Activated B cell treated with CpG ODN at 0.5 μM for 24 hours (primary cell): ENCODE results near the gene RFNG. TPM values are rescaled to one million over a fixed set of nuclear protein-coding genes. Genes with fewer than 3 reads are reported as not detected.

ENCODE experiments used
- total RNA-seq: library from RNA; stranded (reverse); gene quantifications from 2 replicates; pipeline ENCODE4 v1.2.3, GENCODE V29; 2022

RFNG gene
- total RNA-seq, 1 donor from 2014 or later, result 18.7 TPM

Other genes starting within 250 kb of the RFNG start
- 0.20 TPM in 1 of 2 replicates, not detected in the other for gene GCGR, start 247.7 kb downstream of the RFNG start, total RNA-seq
- gene MCRIP1, start 218.5 kb downstream of the RFNG start, total RNA-seq, result 75.0 and 90.4 TPM in 2 replicates
- not detected in 2 replicates for gene PPP1R27, start 216.8 kb downstream of the RFNG start, total RNA-seq
- gene P4HB, start 191.3 kb downstream of the RFNG start, total RNA-seq, result 202 and 225 TPM in 2 replicates
- gene ARHGDIA, start 180.5 kb downstream of the RFNG start, total RNA-seq, result 396 and 464 TPM in 2 replicates
- gene ALYREF, start 160.2 kb downstream of the RFNG start, total RNA-seq, result 85.3 and 99.3 TPM in 2 replicates
- 64.2 and 83.8 TPM in 2 replicates for gene ANAPC11, start 160.1 kb downstream of the RFNG start, total RNA-seq
- gene NPB, start 149.6 kb downstream of the RFNG start, total RNA-seq, result 0.24 and 0.27 TPM in 2 replicates
- 40.3 and 44.1 TPM in 2 replicates for gene PCYT2, start 140.4 kb downstream of the RFNG start, total RNA-seq
- 57.6 and 66.4 TPM in 2 replicates for gene SIRT7, start 133.6 kb downstream of the RFNG start, total RNA-seq
- gene MAFG, start 124.1 kb downstream of the RFNG start, total RNA-seq, result 27.9 and 30.7 TPM in 2 replicates
- 28.5 and 37.2 TPM in 2 replicates for gene PYCR1, start 114.5 kb downstream of the RFNG start, total RNA-seq
- not detected in 2 replicates for gene MYADML2, start 104.6 kb downstream of the RFNG start, total RNA-seq
- gene NOTUM, start 90.6 kb downstream of the RFNG start, total RNA-seq, result 0.22 TPM in 1 of 2 replicates, not detected in the other
- 40.0 and 50.0 TPM in 2 replicates for gene ASPSCR1, start 74.2 kb downstream of the RFNG start, total RNA-seq
- gene CENPX, start 28.9 kb downstream of the RFNG start, total RNA-seq, result 37.4 and 41.7 TPM in 2 replicates
- gene LRRC45, start 28.5 kb downstream of the RFNG start, total RNA-seq, result 10.6 and 10.8 TPM in 2 replicates
- 0.49 TPM in 1 of 2 replicates, not detected in the other for gene RAC3, start 20.1 kb downstream of the RFNG start, total RNA-seq
- gene DCXR, start 14.1 kb downstream of the RFNG start, total RNA-seq, result 84.3 and 85.2 TPM in 2 replicates
- 88.7 and 94.7 TPM in 2 replicates for gene GPS1, start 87 bp upstream of the RFNG start, total RNA-seq
- 127 and 134 TPM in 2 replicates for gene DUS1L, start 14.0 kb upstream of the RFNG start, total RNA-seq
- 104 and 121 TPM in 2 replicates for gene FASN, start 46.4 kb upstream of the RFNG start, total RNA-seq
- gene CCDC57, start 161.0 kb upstream of the RFNG start, total RNA-seq, result 56.6 TPM in 2 replicates
- 24.6 and 26.5 TPM in 2 replicates for gene SLC16A3, start 177.2 kb upstream of the RFNG start, total RNA-seq
- 147 and 170 TPM in 2 replicates for gene CSNK1D, start 221.9 kb upstream of the RFNG start, total RNA-seq